Measurements from ENCODE around the gene WWTR1.

Gene WWTR1

GRCh38 chr3:149657926-149658743, at the start of gene WWTR1:
Gene WWTR1, minus strand, starts transcription at chr3:149658025. Its CDS starts 719 bp downstream, at chr3:149657306.
- peak; percentile 19 to 57 for DNase-seq

GRCh38 chr3:149706905-149707304, 49.1 kb upstream of the WWTR1 start:
- DNase-seq = no peak

GRCh38 chr3:149705416-149705815, 47.6 kb upstream of the WWTR1 start:
- DNase-seq = no peak

GRCh38 chr3:149703466-149703865, 45.6 kb upstream of the WWTR1 start:
- no peak for DNase-seq

- DNase-seq = no peak
Observed at GRCh38 chr3:149702691-149703441, 45.0 kb upstream of the WWTR1 start.

GRCh38 chr3:149701977-149702350, 44.1 kb upstream of the WWTR1 start:
- no peak for DNase-seq

- peak; percentile 15 to 33 for DNase-seq
Observed at GRCh38 chr3:149701206-149701976, 43.6 kb upstream of the WWTR1 start.

GRCh38 chr3:149688122-149688757, 30.4 kb upstream of the WWTR1 start:
- DNase-seq = no peak

GRCh38 chr3:149686996-149687395, 29.2 kb upstream of the WWTR1 start:
- DNase-seq = no peak

GRCh38 chr3:149678351-149678950, 20.6 kb upstream of the WWTR1 start:
- DNase-seq = no peak

- DNase-seq = no peak
Observed at GRCh38 chr3:149673393-149673792, 15.6 kb upstream of the WWTR1 start.

- DNase-seq = no peak
Observed at GRCh38 chr3:149670742-149671492, 13.1 kb upstream of the WWTR1 start.

GRCh38 chr3:149667576-149667975, 9.8 kb upstream of the WWTR1 start:
- DNase-seq = no peak

- DNase-seq = no peak
Observed at GRCh38 chr3:149663966-149664365, 6.1 kb upstream of the WWTR1 start.

- no peak for DNase-seq
Observed at GRCh38 chr3:149662240-149662887, 4.5 kb upstream of the WWTR1 start.

- DNase-seq = no peak
Observed at GRCh38 chr3:149660462-149660861, 2.6 kb upstream of the WWTR1 start.

- DNase-seq = no peak
Observed at GRCh38 chr3:149658744-149659497, 1.1 kb upstream of the WWTR1 start.

GRCh38 chr3:149657321-149657925, 402 bp downstream of the WWTR1 start:
- peak; percentile 17 to 31 for DNase-seq

GRCh38 chr3:149655826-149656574, 1.8 kb downstream of the WWTR1 start:
- no peak for DNase-seq
